Fibroblast of pulmonary artery (primary cell): Measurements from ENCODE around the gene UCMA.
"Not testable (repeated sequence)": the region's sequence is repeated elsewhere in the genome, so short reads cannot be mapped to it uniquely, and the experiment has no call there.

Experiments
- DNase-seq: peaks from one replicate; pipeline ENCODE4 v3.0.0-alpha.2; 2010; ENCODE audit warnings: low read depth
- H3K4me3 ChIP-seq: replicated peaks from 2 replicates; pipeline ENCODE4 v1.5.1; 2011; ENCODE audit warnings: low read depth, mild to moderate bottlenecking, control low read depth, low read length, moderate library complexity
- CTCF ChIP-seq: IDR thresholded peaks from 2 replicates; pipeline ENCODE4 v1.5.1; 2011; ENCODE audit warnings: mild to moderate bottlenecking, control low read depth, low read length, inconsistent platforms; ENCODE audit errors: missing control alignments

The UCMA gene

GRCh38 chr10:13234172-13234571 is at the start of gene UCMA:
TSS of gene UCMA (minus strand) at chr10:13234374. CDS start at chr10:13234258, 116 bp downstream.
- DNase-seq: no peak
- TF ChIP-seq CTCF: no peak
- no peak within 1 kb of the TSS for H3K4me3 ChIP-seq

GRCh38 chr10:13282348-13282747 is 48.2 kb upstream of the UCMA start:
- not testable (repeated sequence) for H3K4me3 ChIP-seq

GRCh38 chr10:13276749-13277365 is 42.7 kb upstream of the UCMA start:
- peak; percentile 34 for TF ChIP-seq CTCF
- peak; percentile 50 for DNase-seq
- H3K4me3 ChIP-seq: no peak overlapping the region

More at GRCh38 chr10:13282348-13282747, 48.2 kb upstream of the UCMA start:
- not testable (repeated sequence) for DNase-seq

GRCh38 chr10:13276146-13276545 is 42.0 kb upstream of the UCMA start:
- DNase-seq, H3K4me3 ChIP-seq: not testable (repeated sequence)

GRCh38 chr10:13272164-13272571 is 38.0 kb upstream of the UCMA start:
- DNase-seq: peak; percentile 47
- TF ChIP-seq CTCF: no peak

GRCh38 chr10:13271552-13272163 is 37.5 kb upstream of the UCMA start:
- peak; percentile 11 for DNase-seq
- no peak overlapping the region for H3K4me3 ChIP-seq
- TF ChIP-seq CTCF: peak; percentile 53

More at GRCh38 chr10:13272164-13272571, 38.0 kb upstream of the UCMA start:
- no peak overlapping the region for H3K4me3 ChIP-seq

- peak; percentile 49 for DNase-seq
- no peak for TF ChIP-seq CTCF
- no peak overlapping the region for H3K4me3 ChIP-seq
Observed at GRCh38 chr10:13270877-13271551, 36.8 kb upstream of the UCMA start.
